HG02973 (cell line): ENCODE data around the gene FASTKD3.
A peak's percentile ranks its signal among the peaks of the same experiment; 100 is the strongest.

Experiments
- ATAC-seq: cut with Tn5 transposase; IDR thresholded peaks from one replicate; pipeline ENCODE4 v1.9.1; 2021; ENCODE audit warnings: moderate library complexity; ENCODE audit not compliant: unreplicated experiment

The FASTKD3 gene

DNA sequence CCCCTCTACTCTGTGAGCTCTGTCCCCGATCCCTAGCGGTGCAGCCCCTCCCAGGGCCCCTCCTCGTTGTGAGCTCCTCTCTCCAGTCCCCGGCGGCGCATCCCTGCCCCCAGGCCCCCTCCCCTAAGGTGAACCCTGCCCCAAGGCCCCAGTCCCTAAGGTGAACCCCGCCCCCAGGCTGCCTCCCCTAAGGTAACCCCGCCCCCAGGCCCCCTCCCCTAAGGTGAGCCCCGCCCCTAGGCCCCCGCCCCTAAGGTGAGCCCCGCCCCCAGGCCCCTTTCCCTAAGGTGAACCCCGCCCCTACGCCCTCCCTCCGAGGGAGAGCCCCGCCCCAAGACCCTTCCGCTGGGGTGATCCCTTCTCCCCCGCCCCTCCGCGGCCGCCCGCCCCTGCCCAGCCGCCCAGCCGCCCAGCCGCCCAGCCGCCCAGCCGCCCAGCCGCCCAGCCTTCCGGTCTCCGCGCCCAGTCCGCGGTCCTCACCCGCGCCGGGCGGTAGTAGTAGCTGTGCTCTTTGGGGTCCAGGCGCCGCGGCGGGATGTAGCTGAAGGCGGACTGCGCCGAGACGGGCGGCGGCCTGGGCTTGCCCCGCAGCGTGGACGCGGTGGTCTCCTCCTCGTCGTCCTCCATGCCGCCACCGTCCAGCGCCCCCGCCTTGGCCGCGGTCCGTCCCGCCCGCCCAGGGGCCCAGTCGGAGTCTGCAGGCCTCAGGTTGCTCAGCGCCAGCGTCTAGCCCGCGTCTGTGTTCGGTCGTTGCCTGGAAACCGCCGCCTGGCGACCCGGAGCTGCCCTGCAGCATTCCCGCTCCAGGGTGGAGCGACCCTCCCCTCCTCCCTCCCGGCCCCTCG lies 18.2 kb downstream of the FASTKD3 start, which contains the start of gene CFAP90:
Gene CFAP90, minus strand, starts transcription at position 739 of the 845 bp plus-strand sequence. Its CDS starts 112 bp downstream, at position 627.
- ATAC-seq: no peak

DNA sequence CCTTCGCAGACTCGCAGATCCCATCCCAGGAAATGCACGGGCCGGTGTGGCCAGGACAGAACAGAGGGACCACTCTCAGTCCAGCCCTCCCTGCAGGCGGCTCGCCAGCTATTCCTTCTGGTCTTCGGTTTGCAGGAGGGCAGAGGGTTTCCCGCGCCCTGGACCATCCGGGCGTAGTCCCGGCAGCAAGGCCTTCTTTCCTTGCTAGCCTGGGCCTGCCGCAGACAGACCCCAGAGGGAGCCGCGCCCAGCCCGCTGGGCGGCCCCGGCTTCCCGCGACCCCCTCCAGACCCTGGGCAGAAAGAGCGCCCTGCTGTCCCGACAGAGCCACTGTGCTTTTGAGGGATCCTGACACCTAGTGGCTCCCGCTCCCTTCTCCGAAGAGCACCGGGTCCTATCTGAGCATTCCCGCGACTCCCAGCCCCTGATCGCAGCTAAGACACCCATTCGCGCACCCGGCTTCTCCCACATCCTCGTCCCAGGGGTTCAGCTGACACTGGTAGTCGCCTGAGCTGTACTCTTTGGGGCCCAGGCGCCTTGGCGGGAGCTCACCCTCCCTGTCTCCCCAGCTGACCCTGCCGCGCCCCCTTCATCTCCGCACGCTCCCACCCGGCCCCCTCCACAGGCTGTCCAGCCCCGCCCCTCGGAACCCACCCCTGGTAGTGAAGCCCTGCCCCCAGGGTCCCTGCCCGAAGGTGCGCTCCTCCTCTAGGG lies 19.0 kb downstream of the FASTKD3 start:
- ATAC-seq: no peak

DNA sequence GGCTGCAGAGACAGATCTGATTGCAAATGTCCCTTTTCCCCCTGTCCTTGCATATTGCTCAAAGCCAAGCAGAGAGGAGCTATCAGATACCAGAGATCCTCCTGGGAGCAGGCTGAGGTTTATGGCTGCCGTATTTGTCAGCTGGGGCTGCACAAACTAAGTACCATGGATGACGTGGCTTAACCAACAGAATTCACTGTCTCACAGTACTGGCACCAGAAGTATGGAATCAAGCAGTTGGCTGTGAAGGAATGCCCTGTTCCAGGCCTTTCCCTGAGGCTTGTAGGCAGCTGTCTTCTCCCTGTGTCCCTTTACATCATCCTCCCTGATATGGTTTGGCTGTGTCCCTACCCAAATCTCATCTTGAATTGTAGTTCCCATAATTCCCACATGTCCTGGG lies 20.5 kb downstream of the FASTKD3 start:
- no peak for ATAC-seq

DNA sequence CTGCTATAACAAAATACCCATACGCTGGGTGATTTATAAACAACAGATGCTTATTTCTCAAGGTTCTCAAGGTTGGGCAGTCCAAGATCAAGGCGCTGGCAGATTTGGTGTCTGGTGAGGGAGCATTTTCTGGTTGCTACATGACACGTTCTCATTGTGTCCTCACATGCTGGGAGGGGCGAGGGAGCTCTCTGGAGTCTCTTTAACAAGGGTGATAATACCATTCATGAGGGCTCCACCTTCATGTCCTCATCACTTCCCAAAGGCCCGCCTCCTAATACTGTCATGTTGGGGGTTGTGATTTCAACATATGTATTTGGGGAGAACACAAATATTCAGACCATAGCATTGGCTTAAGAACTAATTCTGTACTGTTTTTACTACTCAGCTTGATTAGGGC lies 22.5 kb downstream of the FASTKD3 start:
- no peak for ATAC-seq

DNA sequence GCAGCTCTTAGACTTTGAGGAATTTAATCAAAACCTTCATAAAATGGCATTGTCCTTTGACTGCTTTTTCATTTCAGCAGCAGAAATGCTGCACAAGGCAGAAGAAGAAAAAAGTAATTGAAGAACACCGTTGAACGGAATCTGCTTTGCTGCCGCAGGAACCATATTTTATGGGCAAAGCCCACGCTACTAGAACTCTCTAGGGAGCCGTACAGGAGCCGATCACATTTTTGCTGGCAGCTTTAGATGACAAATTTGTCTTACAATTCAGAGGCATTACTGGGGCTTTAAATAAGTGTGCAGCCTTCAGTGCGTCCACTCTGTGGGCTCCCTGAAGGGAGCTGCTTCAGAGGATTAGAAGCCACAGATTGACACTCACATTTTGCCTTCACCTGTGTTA lies 23.3 kb downstream of the FASTKD3 start:
- no peak for ATAC-seq

GRCh38 chr5:7844901-7845300 lies 23.9 kb downstream of the FASTKD3 start:
- ATAC-seq: no peak

DNA sequence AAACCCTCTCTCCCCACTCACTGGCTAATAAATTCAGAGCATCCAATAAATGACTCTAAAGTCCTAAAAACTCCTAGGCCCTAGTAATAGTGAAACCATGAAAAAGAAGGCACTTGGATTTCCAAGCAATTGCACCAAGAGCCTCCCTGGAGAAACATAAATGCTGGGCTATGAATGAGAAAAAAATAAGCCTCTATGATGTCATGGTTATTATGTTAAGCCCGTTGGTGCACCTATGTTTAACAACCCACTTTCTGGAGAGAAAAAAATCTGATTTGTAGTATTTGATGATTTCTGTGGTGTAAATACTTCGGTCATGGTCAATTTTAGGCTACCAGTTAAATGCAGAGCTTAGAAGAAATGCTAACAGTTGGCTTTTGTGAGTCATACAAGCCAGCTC lies 26.3 kb downstream of the FASTKD3 start:
- no peak for ATAC-seq

GRCh38 chr5:7837403-7837802 lies 31.4 kb downstream of the FASTKD3 start:
- ATAC-seq: no peak

- no peak for ATAC-seq
Observed at GRCh38 chr5:7834982-7835381, 33.8 kb downstream of the FASTKD3 start.

DNA sequence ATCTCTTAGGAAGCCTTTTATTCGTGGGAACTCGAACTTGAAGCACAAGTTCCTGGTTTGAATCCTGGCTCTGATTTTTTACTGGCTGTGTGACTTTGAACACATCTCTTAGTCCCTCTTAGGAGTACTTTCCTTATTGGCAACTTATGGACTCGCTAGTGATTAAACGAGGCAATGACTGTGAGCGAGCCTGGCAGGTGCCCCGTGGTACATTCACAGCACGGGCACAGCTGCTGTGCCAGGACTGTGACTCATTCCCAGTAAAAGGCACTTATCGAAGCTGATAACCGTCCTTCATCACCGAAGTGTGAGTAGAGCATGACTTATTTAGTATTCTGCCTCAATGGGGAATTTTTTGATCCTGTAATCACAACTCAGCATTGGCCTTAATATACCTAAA lies 40.6 kb downstream of the FASTKD3 start:
- no peak for ATAC-seq

- no peak for ATAC-seq
Observed at GRCh38 chr5:7827610-7828009, 41.2 kb downstream of the FASTKD3 start.

DNA sequence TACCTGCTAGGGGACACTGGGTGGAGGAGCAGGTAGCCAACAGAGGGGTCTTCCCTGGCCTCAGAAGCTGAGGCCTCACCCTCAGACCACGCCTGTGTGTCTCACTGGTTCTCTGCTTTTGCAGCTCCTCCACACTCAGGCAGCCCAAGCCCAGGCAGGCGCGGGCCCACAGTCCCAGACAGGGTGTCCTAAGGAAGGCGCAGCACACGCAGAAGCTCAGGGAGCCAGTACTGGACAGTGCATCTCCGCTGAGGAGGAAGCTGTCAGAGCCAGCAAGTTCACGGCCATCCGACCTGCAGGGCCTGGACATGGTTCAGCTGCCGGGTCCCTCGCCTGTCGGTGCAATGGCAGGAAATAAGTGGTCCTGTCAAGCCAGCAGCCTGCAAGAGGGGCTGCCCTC lies 43.2 kb downstream of the FASTKD3 start:
- ATAC-seq: no peak

GRCh38 chr5:7824995-7825394 lies 43.8 kb downstream of the FASTKD3 start:
- ATAC-seq: no peak

- no peak for ATAC-seq
Observed at GRCh38 chr5:7823594-7823993, 45.2 kb downstream of the FASTKD3 start.

DNA sequence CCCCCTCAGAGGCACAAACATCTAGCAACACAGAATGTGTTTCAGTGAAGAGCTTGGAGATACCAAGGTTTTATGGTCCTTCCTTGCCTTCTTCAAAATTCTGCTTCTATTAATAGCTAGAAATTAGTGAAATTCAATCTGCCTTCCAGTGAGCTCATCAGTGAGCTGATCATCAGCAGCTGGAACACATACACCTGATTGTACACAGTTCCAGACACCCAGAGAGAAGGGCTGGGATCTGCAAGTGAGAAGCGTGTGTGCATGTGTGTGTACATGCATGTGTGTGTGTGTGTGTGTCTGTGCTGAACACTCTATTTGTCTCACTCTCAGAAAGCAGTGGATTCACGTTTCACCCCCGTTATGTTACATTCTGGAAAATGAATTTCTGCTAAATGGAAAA lies 46.4 kb downstream of the FASTKD3 start:
- ATAC-seq: no peak

DNA sequence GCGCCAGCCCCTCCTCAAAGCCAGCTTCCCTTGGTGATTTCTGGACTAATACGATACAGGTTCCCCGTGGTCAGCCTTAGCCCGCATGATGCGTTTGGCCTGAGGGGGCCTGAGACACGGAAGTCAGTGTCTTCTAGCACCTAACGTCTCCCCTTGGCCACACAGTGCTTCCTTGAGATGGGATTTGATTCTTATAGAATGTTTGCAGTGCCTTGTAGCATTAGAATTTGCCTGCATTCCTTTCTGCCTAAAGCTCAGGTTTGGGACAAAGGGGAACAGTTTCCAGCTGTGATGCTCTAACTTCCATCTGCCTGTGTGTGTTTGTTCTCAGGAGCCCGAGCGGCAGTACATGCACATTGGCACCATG lies 52.3 kb downstream of the FASTKD3 start:
- ATAC-seq: no peak

GRCh38 chr5:7815892-7816534 lies 52.8 kb downstream of the FASTKD3 start:
- ATAC-seq: peak; percentile 92

DNA sequence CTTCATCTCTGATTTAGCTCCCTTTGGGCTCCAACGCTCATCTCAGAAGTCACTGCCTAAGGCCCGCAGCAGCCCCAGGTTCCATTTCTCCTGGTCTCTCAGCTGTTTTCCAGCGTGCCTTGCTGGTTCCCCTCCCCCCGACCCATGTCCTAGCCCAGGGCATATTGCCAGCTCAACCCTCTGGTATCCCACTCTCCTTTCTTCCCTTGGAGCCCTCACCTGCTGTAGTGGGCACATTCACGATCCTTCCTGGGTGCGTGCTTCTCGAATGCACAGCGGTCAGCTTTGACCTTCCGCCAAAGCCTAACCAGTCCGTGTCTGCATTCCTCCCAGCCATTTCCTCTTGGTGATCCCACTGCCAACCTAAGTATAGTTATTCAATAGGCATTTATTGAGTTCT lies 54.0 kb downstream of the FASTKD3 start:
- no peak for ATAC-seq

- no peak for ATAC-seq
Observed at GRCh38 chr5:7813576-7813975, 55.3 kb downstream of the FASTKD3 start.

- no peak for ATAC-seq
Observed at GRCh38 chr5:7813007-7813406, 55.8 kb downstream of the FASTKD3 start.

- ATAC-seq: no peak
Observed at GRCh38 chr5:7811715-7812114, 57.1 kb downstream of the FASTKD3 start.
